ENCODE data around the gene BRD3OS.

Gene BRD3OS

DNA sequence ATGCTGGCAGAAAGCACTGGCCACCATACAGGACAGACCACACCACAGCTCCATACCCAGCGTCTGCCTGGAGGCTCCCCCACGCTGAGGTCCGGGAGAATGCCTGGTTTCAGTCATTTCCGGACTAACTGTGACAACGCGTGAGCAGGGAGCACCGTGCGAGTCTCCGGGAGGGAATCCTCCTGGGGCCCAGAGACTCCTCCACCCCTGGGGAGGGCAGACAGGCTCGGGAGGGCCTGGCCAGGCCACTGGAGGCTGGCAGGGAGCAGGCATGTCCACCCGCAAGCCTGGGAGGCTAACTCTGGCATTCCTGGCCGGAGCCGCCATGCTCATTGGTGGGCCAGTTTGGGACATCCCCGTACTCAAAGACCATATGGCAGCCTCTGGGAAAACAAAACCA, 6.5 kb downstream of the BRD3OS start:
- TF ChIP-seq, protein P1, sequence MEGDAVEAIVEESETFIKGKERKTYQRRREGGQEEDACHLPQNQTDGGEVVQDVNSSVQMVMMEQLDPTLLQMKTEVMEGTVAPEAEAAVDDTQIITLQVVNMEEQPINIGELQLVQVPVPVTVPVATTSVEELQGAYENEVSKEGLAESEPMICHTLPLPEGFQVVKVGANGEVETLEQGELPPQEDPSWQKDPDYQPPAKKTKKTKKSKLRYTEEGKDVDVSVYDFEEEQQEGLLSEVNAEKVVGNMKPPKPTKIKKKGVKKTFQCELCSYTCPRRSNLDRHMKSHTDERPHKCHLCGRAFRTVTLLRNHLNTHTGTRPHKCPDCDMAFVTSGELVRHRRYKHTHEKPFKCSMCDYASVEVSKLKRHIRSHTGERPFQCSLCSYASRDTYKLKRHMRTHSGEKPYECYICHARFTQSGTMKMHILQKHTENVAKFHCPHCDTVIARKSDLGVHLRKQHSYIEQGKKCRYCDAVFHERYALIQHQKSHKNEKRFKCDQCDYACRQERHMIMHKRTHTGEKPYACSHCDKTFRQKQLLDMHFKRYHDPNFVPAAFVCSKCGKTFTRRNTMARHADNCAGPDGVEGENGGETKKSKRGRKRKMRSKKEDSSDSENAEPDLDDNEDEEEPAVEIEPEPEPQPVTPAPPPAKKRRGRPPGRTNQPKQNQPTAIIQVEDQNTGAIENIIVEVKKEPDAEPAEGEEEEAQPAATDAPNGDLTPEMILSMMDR (IDR thresholded peaks at IDR 0.05; ENCODE audit: insufficient read depth, missing control alignments) = no peak
- FAIRE-seq (no peak), DNase-seq (ENCODE audit: insufficient read length, low spot score) (no peak)

DNA sequence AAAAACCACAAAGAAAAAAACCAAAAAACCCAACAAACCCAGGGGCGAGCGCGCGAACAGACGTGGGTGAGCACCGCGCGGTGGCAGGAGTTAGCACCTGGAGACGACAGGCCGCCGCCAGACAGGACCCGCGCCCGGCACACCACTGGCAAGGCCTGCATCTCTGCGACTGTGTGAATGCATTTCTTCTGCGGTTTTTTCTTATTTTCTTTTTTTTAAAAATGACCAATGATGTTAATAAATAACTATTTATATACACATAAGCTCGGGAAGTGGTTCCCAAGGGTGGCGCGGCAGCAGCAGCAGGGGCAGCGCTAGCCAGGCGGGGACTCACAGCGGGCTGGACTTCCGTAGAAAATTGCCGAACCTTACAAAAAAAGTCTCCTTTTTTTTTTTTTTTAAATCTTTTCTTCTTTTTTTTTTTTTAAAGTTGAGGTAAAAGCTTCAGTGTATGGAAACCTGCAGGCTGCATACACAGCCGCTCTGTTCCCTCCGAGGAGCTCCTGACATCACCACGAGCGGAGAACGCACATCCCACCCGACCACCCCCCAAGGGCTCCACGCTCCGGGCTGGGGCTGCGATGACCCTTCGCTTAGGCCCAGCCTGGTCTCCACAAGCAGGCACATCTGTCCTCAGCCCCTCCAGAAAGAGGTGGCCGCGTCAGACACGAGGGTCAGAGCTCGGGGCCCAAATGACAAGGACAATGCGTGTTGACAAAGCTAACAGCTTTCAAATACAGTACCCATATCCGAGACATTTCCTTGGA, 7.4 kb downstream of the BRD3OS start:
- TF ChIP-seq, protein P1 (IDR thresholded peaks at IDR 0.05; ENCODE audit: insufficient read depth, missing control alignments) = no peak
- DNase-seq (ENCODE audit: insufficient read length, low spot score) = no peak
- no peak for FAIRE-seq

DNA sequence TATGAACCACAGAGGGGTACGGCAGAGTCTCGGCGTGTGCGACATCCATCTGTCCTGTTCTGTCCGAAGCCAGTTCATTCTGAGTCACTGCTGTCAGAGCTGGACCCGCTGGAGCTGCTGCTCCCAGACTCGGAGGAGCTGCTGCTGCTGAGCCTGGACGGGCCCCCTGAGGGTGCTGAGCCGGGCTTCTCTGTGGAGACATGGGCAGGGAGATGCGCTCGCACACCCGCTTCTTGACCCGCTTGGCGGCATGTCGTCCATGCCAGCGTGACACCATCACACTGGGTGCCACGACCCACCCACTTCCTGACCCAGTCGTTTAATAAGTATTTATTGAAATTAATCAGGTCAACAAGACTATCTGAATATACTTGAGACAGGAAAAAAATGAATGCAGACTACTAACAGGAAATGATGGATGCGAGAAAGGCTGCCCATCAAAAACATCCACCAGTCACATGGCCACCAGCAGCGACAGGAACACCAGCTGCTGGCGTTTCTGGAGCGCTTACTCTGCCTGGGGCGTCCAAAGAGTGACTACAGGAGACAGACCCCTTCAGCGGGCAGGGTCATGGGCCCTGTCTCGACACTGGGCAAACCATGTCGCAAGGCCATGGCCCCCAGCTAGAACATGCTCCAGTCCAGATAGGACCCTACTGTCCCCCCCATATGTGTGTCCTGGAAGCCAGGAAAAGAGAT, 8.4 kb downstream of the BRD3OS start:
- DNase-seq (ENCODE audit: insufficient read length, low spot score) (no peak), FAIRE-seq (no peak)
- TF ChIP-seq, protein P1 (IDR thresholded peaks at IDR 0.05; ENCODE audit: insufficient read depth, missing control alignments) = no peak

DNA sequence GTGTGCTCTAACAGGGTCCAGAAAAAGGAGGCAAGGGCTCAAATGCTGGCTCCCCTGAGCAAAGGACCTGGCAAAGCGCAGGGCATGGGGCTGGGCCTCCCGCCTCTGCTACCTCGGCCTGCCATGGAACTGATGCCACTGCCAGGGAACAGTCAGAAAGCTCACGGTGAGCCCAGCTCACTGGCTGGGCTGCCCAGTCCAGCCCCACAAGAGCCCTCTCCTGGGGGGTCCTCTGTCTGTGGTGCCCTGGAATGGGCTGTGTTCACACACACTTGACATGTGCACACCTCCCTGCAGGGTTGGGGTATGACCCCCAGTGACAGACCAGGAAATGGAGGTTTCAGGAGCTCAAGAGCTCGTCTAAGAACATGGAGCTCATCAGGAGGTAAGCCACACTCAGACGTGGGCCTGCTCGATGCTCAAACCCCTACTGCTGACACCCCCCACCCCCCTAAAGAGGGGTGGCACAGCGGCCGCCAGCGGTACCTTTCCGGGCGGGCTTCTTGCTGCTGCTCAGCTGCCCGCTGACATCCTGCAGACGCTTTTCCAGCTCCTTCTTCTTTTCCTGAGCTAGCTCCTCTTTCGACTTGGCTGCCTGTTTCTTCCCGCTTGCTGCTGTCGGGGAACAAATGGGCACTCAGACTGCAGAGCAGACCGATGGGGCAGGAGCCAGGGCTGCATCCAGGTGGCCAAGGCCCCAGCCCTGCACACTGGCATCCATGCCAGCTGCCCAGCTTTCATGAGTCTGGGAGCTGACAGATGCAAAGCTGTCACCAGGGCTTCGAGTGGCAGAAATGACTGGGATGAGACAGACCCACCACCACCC, 9.1 kb downstream of the BRD3OS start:
- TF ChIP-seq, protein P1 (IDR thresholded peaks at IDR 0.05; ENCODE audit: insufficient read depth, missing control alignments) = no peak
- FAIRE-seq (no peak), DNase-seq (ENCODE audit: insufficient read length, low spot score) (no peak)

GRCh38 chr9:134035041-134036039, 10.1 kb downstream of the BRD3OS start:
- FAIRE-seq = no peak
- no peak for DNase-seq (ENCODE audit: insufficient read length, low spot score)
- TF ChIP-seq, protein P1 (IDR thresholded peaks at IDR 0.05; ENCODE audit: insufficient read depth, missing control alignments) = no peak

- TF ChIP-seq, protein P1 (IDR thresholded peaks at IDR 0.05; ENCODE audit: insufficient read depth, missing control alignments) = no peak
- DNase-seq (ENCODE audit: insufficient read length, low spot score) (no peak), FAIRE-seq (no peak)
These were observed 10.8 kb downstream of the BRD3OS start for GRCh38 chr9:134036130-134036529.
